HCEC 1CT (cell line): Measurements from ENCODE around the gene KLRD1.
"Not testable (repeated sequence)": the region's sequence is repeated elsewhere in the genome, so short reads cannot be mapped to it uniquely, and the experiment has no call there.

Experiments
- DNase-seq: peaks from one replicate; pipeline ENCODE4 v3.0.0-alpha.2; 2017

KLRD1 gene

GRCh38 chr12:10339053-10339840, 31.6 kb downstream of the KLRD1 start:
- peak; percentile 57 for DNase-seq

- not testable (repeated sequence) for DNase-seq
Measured at GRCh38 chr12:10340946-10341345, 33.3 kb downstream of the KLRD1 start.

- DNase-seq = peak; percentile 11
Measured at GRCh38 chr12:10341892-10342509, 34.3 kb downstream of the KLRD1 start.

GRCh38 chr12:10351457-10351856, 43.8 kb downstream of the KLRD1 start:
- DNase-seq = not testable (repeated sequence)

GRCh38 chr12:10354071-10354470, 46.4 kb downstream of the KLRD1 start:
- no peak for DNase-seq

GRCh38 chr12:10354502-10354901, 46.8 kb downstream of the KLRD1 start:
- no peak for DNase-seq

GRCh38 chr12:10358131-10358530, 50.5 kb downstream of the KLRD1 start:
- DNase-seq = no peak

- no peak for DNase-seq
Measured at GRCh38 chr12:10358969-10359368, 51.3 kb downstream of the KLRD1 start.

- DNase-seq = no peak
Measured at GRCh38 chr12:10361084-10361483, 53.4 kb downstream of the KLRD1 start.

- DNase-seq = no peak
Measured at GRCh38 chr12:10361622-10362021, 54.0 kb downstream of the KLRD1 start.

GRCh38 chr12:10362325-10362724, 54.7 kb downstream of the KLRD1 start:
- DNase-seq = no peak

- DNase-seq = no peak
Measured at GRCh38 chr12:10362828-10363657, 55.4 kb downstream of the KLRD1 start.

GRCh38 chr12:10363658-10363913, 55.9 kb downstream of the KLRD1 start:
- no peak for DNase-seq

- peak; percentile 53 for DNase-seq
Measured at GRCh38 chr12:10363914-10364814, 56.5 kb downstream of the KLRD1 start.

- DNase-seq = peak; percentile 77
Measured at GRCh38 chr12:10364815-10365622, 57.3 kb downstream of the KLRD1 start.

- DNase-seq = peak; percentile 19
Measured at GRCh38 chr12:10365696-10366405, 58.2 kb downstream of the KLRD1 start.

GRCh38 chr12:10366875-10367274, 59.2 kb downstream of the KLRD1 start:
- DNase-seq = peak; percentile 75

- not testable (repeated sequence) for DNase-seq
Measured at GRCh38 chr12:10367714-10368113, 60.0 kb downstream of the KLRD1 start.

- DNase-seq = no peak
Measured at GRCh38 chr12:10368206-10369171, 60.8 kb downstream of the KLRD1 start.
